Measurements from ENCODE around the gene TNIK.

Gene TNIK

GRCh38 chr3:171254315-171254714 lies 205.9 kb downstream of the TNIK start:
- H3K79me2 ChIP-seq (ENCODE audit: low read length), result peaks cover 78% of the 10 kb centered on the region
- peak overlapping the region; percentile 57 for H3K4me2 ChIP-seq (ENCODE audit: low read length)

GRCh38 chr3:171251835-171252234 lies 208.4 kb downstream of the TNIK start:
- H3K4me1 ChIP-seq (ENCODE audit: low read length), result peaks cover 98% of the 10 kb centered on the region
- TF ChIP-seq CTCF (IDR thresholded peaks at IDR 0.05; ENCODE audit: low read depth, low read length) (no peak), EZH2phosphoT487 (IDR thresholded peaks at IDR 0.05; ENCODE audit: low read depth) (no peak)
- H3K4me2 ChIP-seq (ENCODE audit: low read length), result 0 out of 2 replicates have a peak overlapping the region, but pooled peaks have one; percentile 2
- H3K27ac ChIP-seq (ENCODE audit: low read length), result peak overlapping the region; percentile 99; the same call in 1 of the 2 replicates
- H3K9ac ChIP-seq (ENCODE audit: low read length), result no peak overlapping the region
- H3K36me3 ChIP-seq (replicated peaks; ENCODE audit: low read depth, low read length), result no peaks in the 10 kb centered on the region
- H3K79me2 ChIP-seq (ENCODE audit: low read length), result peaks cover 74% of the 10 kb centered on the region
- H3K27me3 ChIP-seq (ENCODE audit: low read depth, low read length), result no peaks in the 10 kb centered on the region
- H3K4me3 ChIP-seq (ENCODE audit: low read length), result no peak overlapping the region
- H4K20me1 ChIP-seq (ENCODE audit: insufficient read depth, low read length), result no peaks in the 10 kb centered on the region
- H2AFZ ChIP-seq (ENCODE audit: low read depth, low read length), result no peak overlapping the region
- no peaks in the 10 kb centered on the region for H3K9me3 ChIP-seq (ENCODE audit: insufficient read depth, low read length)

More at GRCh38 chr3:171254315-171254714, 205.9 kb downstream of the TNIK start:
- TF ChIP-seq CTCF (IDR thresholded peaks at IDR 0.05; ENCODE audit: low read depth, low read length), result no peak
- no peak for TF ChIP-seq EZH2phosphoT487 (IDR thresholded peaks at IDR 0.05; ENCODE audit: low read depth)
- Histone ChIP-seq H3K27ac (ENCODE audit: low read length) (peak overlapping the region; percentile 99), H4K20me1 (ENCODE audit: insufficient read depth, low read length) (no peaks in the 10 kb centered on the region), H3K9me3 (ENCODE audit: insufficient read depth, low read length) (no peaks in the 10 kb centered on the region), H3K4me1 (ENCODE audit: low read length) (peaks cover 98% of the 10 kb centered on the region), H3K36me3 (replicated peaks; ENCODE audit: low read depth, low read length) (no peaks in the 10 kb centered on the region), H2AFZ (ENCODE audit: low read depth, low read length) (no peak overlapping the region), H3K4me3 (ENCODE audit: low read length) (peak overlapping the region; percentile 48), H3K27me3 (ENCODE audit: low read depth, low read length) (no peaks in the 10 kb centered on the region), H3K9ac (ENCODE audit: low read length) (peak overlapping the region; percentile 70)

GRCh38 chr3:171250444-171250843 lies 209.8 kb downstream of the TNIK start:
- Histone ChIP-seq H3K4me1 (ENCODE audit: low read length) (peaks cover 98% of the 10 kb centered on the region), H2AFZ (ENCODE audit: low read depth, low read length) (no peak overlapping the region), H3K36me3 (replicated peaks; ENCODE audit: low read depth, low read length) (no peaks in the 10 kb centered on the region), H3K79me2 (ENCODE audit: low read length) (peaks cover 77% of the 10 kb centered on the region), H3K27ac (ENCODE audit: low read length) (peak overlapping the region; percentile 97), H3K4me3 (ENCODE audit: low read length) (no peak overlapping the region), H3K9me3 (ENCODE audit: insufficient read depth, low read length) (no peaks in the 10 kb centered on the region), H3K9ac (ENCODE audit: low read length) (no peak overlapping the region), H3K27me3 (ENCODE audit: low read depth, low read length) (no peaks in the 10 kb centered on the region), H3K4me2 (ENCODE audit: low read length) (no peak overlapping the region), H4K20me1 (ENCODE audit: insufficient read depth, low read length) (no peaks in the 10 kb centered on the region)
- TF ChIP-seq EZH2phosphoT487 (IDR thresholded peaks at IDR 0.05; ENCODE audit: low read depth) (no peak), CTCF (IDR thresholded peaks at IDR 0.05; ENCODE audit: low read depth, low read length) (no peak)

GRCh38 chr3:171249245-171249644 lies 211.0 kb downstream of the TNIK start:
- H4K20me1 ChIP-seq (ENCODE audit: insufficient read depth, low read length), result no peaks in the 10 kb centered on the region
- peaks cover 4% of the 10 kb centered on the region for H3K36me3 ChIP-seq (replicated peaks; ENCODE audit: low read depth, low read length)
- H3K27ac ChIP-seq (ENCODE audit: low read length), result peak overlapping the region; percentile 97
- H3K27me3 ChIP-seq (ENCODE audit: low read depth, low read length), result no peaks in the 10 kb centered on the region
- H3K79me2 ChIP-seq (ENCODE audit: low read length), result peaks cover 79% of the 10 kb centered on the region
- peaks cover 92% of the 10 kb centered on the region for H3K4me1 ChIP-seq (ENCODE audit: low read length)
- H3K9me3 ChIP-seq (ENCODE audit: insufficient read depth, low read length), result no peaks in the 10 kb centered on the region
- H2AFZ ChIP-seq (ENCODE audit: low read depth, low read length), result no peak overlapping the region
- peak overlapping the region; percentile 57 for H3K4me2 ChIP-seq (ENCODE audit: low read length)
- TF ChIP-seq CTCF (IDR thresholded peaks at IDR 0.05; ENCODE audit: low read depth, low read length), result no peak
- no peak for TF ChIP-seq EZH2phosphoT487 (IDR thresholded peaks at IDR 0.05; ENCODE audit: low read depth)
- peak overlapping the region; percentile 19; the same call in 1 of the 2 replicates for H3K4me3 ChIP-seq (ENCODE audit: low read length)
- H3K9ac ChIP-seq (ENCODE audit: low read length), result peak overlapping the region; percentile 77
